CD4-positive, CD25-positive, alpha-beta regulatory T cell (primary cell): ENCODE measurements around the gene TRAK2. TPM values are rescaled to one million over a fixed set of nuclear protein-coding genes. Genes with fewer than 3 reads are reported as not detected.

Experiments
- ATAC-seq, 2 donors: fragments of 150-1000 bp; cut with Tn5 transposase; one replicate each; pipeline ENCODE4 v1.10.0; 2021; ENCODE audit warnings: low read depth in 2 of 2, moderate number of reproducible peaks in 2 of 2, moderate library complexity in 1 of 2
- DNase-seq, 3 donors: peaks; one replicate each; pipeline versions ENCODE4 v3.0.0 to v3.0.0-alpha.2; 2012 to 2022; ENCODE audit warnings: mixed read lengths in 1 of 3
- H3K27ac ChIP-seq: one replicate; pipeline ENCODE4 v1.7.0; 2013; ENCODE audit warnings: mild to moderate bottlenecking, low read length; ENCODE audit not compliant: insufficient read depth, poor library complexity, severe bottlenecking
- H3K27me3 ChIP-seq: one replicate; pipeline ENCODE4 v1.7.0; 2013; ENCODE audit warnings: low read length; ENCODE audit not compliant: control insufficient read depth, insufficient read depth
- H3K36me3 ChIP-seq: one replicate; pipeline ENCODE4 v1.7.0; 2013; ENCODE audit warnings: mild to moderate bottlenecking, low read length, moderate library complexity; ENCODE audit not compliant: control insufficient read depth, insufficient read depth
- H3K4me1 ChIP-seq: 2 replicates; pipeline ENCODE4 v1.7.0; 2013; ENCODE audit warnings: mild to moderate bottlenecking, low read length; ENCODE audit not compliant: insufficient read depth, control insufficient read depth, poor library complexity, severe bottlenecking
- H3K4me3 ChIP-seq: one replicate; pipeline ENCODE4 v1.7.0; 2013; ENCODE audit warnings: low read depth, mild to moderate bottlenecking, low read length, moderate library complexity
- H3K9me3 ChIP-seq, 2 experiments: 1 replicate in 1 of 2; 2 replicates in 1 of 2; pipeline ENCODE4 v1.7.0; 2013; ENCODE audit warnings: low read length in 2 of 2, mild to moderate bottlenecking in 1 of 2, moderate library complexity in 1 of 2; ENCODE audit not compliant: control insufficient read depth in 2 of 2
- H3K27ac Mint-ChIP-seq, 3 donors: one replicate each; pipeline ENCODE4 v1.8.0; 2020 to 2022; ENCODE audit warnings: mild to moderate bottlenecking in 3 of 3, mixed read lengths in 3 of 3, moderate library complexity in 2 of 3
- H3K27me3 Mint-ChIP-seq: one replicate; pipeline ENCODE4 v1.8.0; 2022; ENCODE audit warnings: mild to moderate bottlenecking, mixed read lengths
- H3K36me3 Mint-ChIP-seq: one replicate; pipeline ENCODE4 v1.8.0; 2020; ENCODE audit warnings: mixed read lengths
- H3K4me1 Mint-ChIP-seq, 4 donors: one replicate each; pipeline ENCODE4 v1.8.0; 2020 to 2022; ENCODE audit warnings: mixed read lengths in 4 of 4, mild to moderate bottlenecking in 1 of 4
- H3K4me3 Mint-ChIP-seq, 4 donors: one replicate each; pipeline ENCODE4 v1.8.0; 2020 to 2022; ENCODE audit warnings: mild to moderate bottlenecking in 4 of 4, mixed read lengths in 4 of 4, moderate library complexity in 3 of 4
- H3K9me3 Mint-ChIP-seq, 7 donors: one replicate each; pipeline ENCODE4 v1.8.0; 2020 to 2022; ENCODE audit warnings: mixed read lengths in 7 of 7, mild to moderate bottlenecking in 3 of 7, moderate library complexity in 2 of 7
- polyA plus RNA-seq, 4 donors: library from polyadenylated mRNA; unstranded; fragments of 300-500 nt; fragmentation: Illumina TruSeq; gene quantifications; one replicate each; pipeline ENCODE4 v1.2.3, GENCODE V29; 2021
- total RNA-seq: library from RNA; stranded (reverse); gene quantifications from one replicate; pipeline ENCODE4 v1.2.3, GENCODE V29; 2022

Gene TRAK2
- total and polyA plus RNA-seq, 5 donors from 2014 or later, result 53.0 to 66.5 (median 58.9) TPM

- H3K4me1 ChIP-seq, result no peaks in the 10 kb centered on the region
- no peak overlapping the region for H3K4me3 ChIP-seq
- Mint-ChIP-seq H3K27me3 (no peaks in the 10 kb centered on the region), H3K9me3 (peaks cover 0 to 14% (median 4%) of the 10 kb centered on the region in 7 donors), H3K36me3 (peaks cover 64% of the 10 kb centered on the region), H3K4me3 (no peak overlapping the region), H3K27ac (peak overlapping the region; percentile 8 to 48 (median 9)), H3K4me1 (peaks cover 15 to 28% (median 19%) of the 10 kb centered on the region in 4 donors)
- peaks cover 11% of the 10 kb centered on the region for H3K36me3 ChIP-seq
- H3K27ac ChIP-seq, result no peak overlapping the region
- DNase-seq (no peak), ATAC-seq (no peak)
- H3K27me3 ChIP-seq, result no peaks in the 10 kb centered on the region
- peaks cover 2 to 7% of the 10 kb centered on the region in 2 experiments for H3K9me3 ChIP-seq
Observed at GRCh38 chr2:201344663-201345366, 106.4 kb downstream of the TRAK2 start.

DNA sequence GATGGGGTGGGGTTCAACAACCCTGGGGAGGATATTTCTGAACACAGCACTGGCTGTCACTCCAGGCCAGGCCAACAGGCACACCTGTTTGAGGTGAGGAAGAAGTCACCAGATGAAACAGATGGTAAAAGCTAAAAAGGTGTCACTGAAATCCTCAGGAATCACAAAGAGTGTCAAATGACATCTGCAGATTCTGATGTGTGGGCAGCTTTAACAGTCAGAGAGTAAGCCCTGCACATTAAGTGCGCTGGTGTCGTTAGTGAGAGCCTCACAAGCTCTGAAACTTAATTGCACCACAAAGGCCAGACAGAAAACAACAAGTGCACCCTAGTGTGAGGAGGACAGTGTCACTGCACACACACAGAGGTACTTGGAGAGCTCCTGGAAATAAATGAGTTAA, 107.7 kb downstream of the TRAK2 start:
- ATAC-seq, result no peak
- Histone ChIP-seq H3K9me3 (peaks cover 12 to 15% of the 10 kb centered on the region in 2 experiments), H3K36me3 (peaks cover 8% of the 10 kb centered on the region), H3K27ac (no peak overlapping the region), H3K4me1 (no peaks in the 10 kb centered on the region), H3K27me3 (no peaks in the 10 kb centered on the region), H3K4me3 (no peak overlapping the region)
- Mint-ChIP-seq H3K4me3 (no peak overlapping the region), H3K36me3 (peaks cover 56% of the 10 kb centered on the region), H3K4me1 (peaks cover 16 to 35% (median 24%) of the 10 kb centered on the region in 4 donors), H3K9me3 (peaks cover 0 to 18% (median 11%) of the 10 kb centered on the region in 7 donors), H3K27me3 (no peaks in the 10 kb centered on the region), H3K27ac (peak overlapping the region in 1 of 3 donors; percentile 28)
- DNase-seq, result no peak

DNA sequence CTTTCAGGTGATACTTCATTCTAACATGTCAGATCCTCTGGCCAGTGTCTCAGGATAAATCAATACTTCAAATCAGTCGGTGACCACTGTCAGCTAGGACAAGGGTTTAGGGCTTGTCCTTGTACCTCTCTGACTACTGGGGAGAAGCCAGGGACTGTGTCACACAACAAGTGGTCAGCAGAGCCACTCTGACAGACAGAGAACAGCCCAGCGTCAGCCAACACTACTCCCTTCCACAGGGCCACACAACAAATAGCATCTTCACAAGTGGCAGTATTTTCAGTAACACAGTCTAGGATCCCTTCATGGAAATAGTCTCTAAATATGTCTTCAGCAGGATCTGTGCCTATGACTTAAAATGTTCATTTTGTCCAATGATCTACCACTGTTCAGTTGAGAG, 108.3 kb downstream of the TRAK2 start:
- H3K4me3 ChIP-seq, result no peak overlapping the region
- H3K9me3 Mint-ChIP-seq, result peaks cover 0 to 23% (median 11%) of the 10 kb centered on the region in 7 donors
- H3K27me3 Mint-ChIP-seq, result no peaks in the 10 kb centered on the region
- peak overlapping the region in 1 of 3 donors; percentile 28 for H3K27ac Mint-ChIP-seq
- H3K36me3 ChIP-seq, result peaks cover 6% of the 10 kb centered on the region
- H3K4me1 Mint-ChIP-seq, result peaks cover 16 to 35% (median 26%) of the 10 kb centered on the region in 4 donors
- peaks cover 12 to 21% of the 10 kb centered on the region in 2 experiments for H3K9me3 ChIP-seq
- peaks cover 56% of the 10 kb centered on the region for H3K36me3 Mint-ChIP-seq
- no peak overlapping the region for H3K27ac ChIP-seq
- no peaks in the 10 kb centered on the region for H3K27me3 ChIP-seq
- DNase-seq (no peak), ATAC-seq (no peak)
- H3K4me3 Mint-ChIP-seq, result no peak overlapping the region
- no peaks in the 10 kb centered on the region for H3K4me1 ChIP-seq

GRCh38 chr2:201329409-201329808, 121.8 kb downstream of the TRAK2 start:
- Mint-ChIP-seq H3K9me3 (peaks cover 4 to 25% (median 9%) of the 10 kb centered on the region in 7 donors), H3K4me3 (peak overlapping the region in 1 of 4 donors; percentile 44), H3K36me3 (peaks cover 12% of the 10 kb centered on the region), H3K27ac (no peak overlapping the region), H3K27me3 (no peaks in the 10 kb centered on the region), H3K4me1 (peaks cover 0 to 19% (median 12%) of the 10 kb centered on the region in 4 donors)
- no peaks in the 10 kb centered on the region for H3K9me3 ChIP-seq
- no peak overlapping the region for H3K4me3 ChIP-seq
- no peak overlapping the region for H3K27ac ChIP-seq
- no peaks in the 10 kb centered on the region for H3K36me3 ChIP-seq
- no peak for ATAC-seq
- no peaks in the 10 kb centered on the region for H3K4me1 ChIP-seq
- no peaks in the 10 kb centered on the region for H3K27me3 ChIP-seq
- DNase-seq, result no peak

- ATAC-seq (no peak), DNase-seq (no peak)
- no peaks in the 10 kb centered on the region for H3K27me3 Mint-ChIP-seq
- peaks cover 3% of the 10 kb centered on the region for H3K36me3 ChIP-seq
- no peak overlapping the region for H3K4me3 Mint-ChIP-seq
- H3K9me3 ChIP-seq, result peaks cover 9 to 10% of the 10 kb centered on the region in 2 experiments
- no peaks in the 10 kb centered on the region for H3K27me3 ChIP-seq
- H3K36me3 Mint-ChIP-seq, result peaks cover 25% of the 10 kb centered on the region
- no peaks in the 10 kb centered on the region for H3K4me1 ChIP-seq
- H3K4me1 Mint-ChIP-seq, result peaks cover 0 to 19% (median 12%) of the 10 kb centered on the region in 4 donors
- no peak overlapping the region for H3K4me3 ChIP-seq
- H3K27ac Mint-ChIP-seq, result peak overlapping the region in 2 of 3 donors; percentile 13 to 35
- no peak overlapping the region for H3K27ac ChIP-seq
- peaks cover 4 to 31% (median 12%) of the 10 kb centered on the region in 7 donors for H3K9me3 Mint-ChIP-seq
Observed at GRCh38 chr2:201327678-201328077, 123.6 kb downstream of the TRAK2 start.

Other genes starting within 250 kb of the TRAK2 start
- 254 TPM for gene CASP8, start 190.9 kb downstream of the TRAK2 start, total RNA-seq
- gene CASP8, start 190.9 kb downstream of the TRAK2 start, polyA plus RNA-seq, result 100 to 1,000 TPM in 1 of 4 donors, 10 to 100 TPM in 3; 63.8 to 112 (median 94.1) TPM
- gene FLACC1, start 94.1 kb downstream of the TRAK2 start, total RNA-seq, result 7.0 TPM
- gene FLACC1, start 94.1 kb downstream of the TRAK2 start, polyA plus RNA-seq, result 1 to 10 TPM in 2 of 4 donors, under 1 TPM in 2; 0.23 to 2.5 (median 1.0) TPM
- 11.0 TPM for gene STRADB, start 282 bp upstream of the TRAK2 start, total RNA-seq
- gene STRADB, start 282 bp upstream of the TRAK2 start, polyA plus RNA-seq, result 10 to 100 TPM; 34.2 to 44.2 (median 35.6) TPM
- 6.5 TPM for gene TMEM237, start 192.0 kb upstream of the TRAK2 start, total RNA-seq
- gene TMEM237, start 192.0 kb upstream of the TRAK2 start, polyA plus RNA-seq, result 1 to 10 TPM; 2.4 to 5.5 (median 4.0) TPM
- gene MPP4, start 247.2 kb upstream of the TRAK2 start, total RNA-seq, result not detected
- not detected for gene MPP4, start 247.2 kb upstream of the TRAK2 start, polyA plus RNA-seq